LHCN-M2 (cell line): ENCODE results near the gene FKTN. TPM values are rescaled to one million over a fixed set of nuclear protein-coding genes. Genes with fewer than 3 reads are reported as not detected.
"Not testable (repeated sequence)": the region's sequence is repeated elsewhere in the genome, so short reads cannot be mapped to it uniquely, and the experiment has no call there.

Experiments used
- DNase-seq: peaks from one replicate; pipeline ENCODE4 v3.0.0-alpha.2; 2012; ENCODE audit warnings: low read depth
- polyA plus RNA-seq: library from polyadenylated mRNA; unstranded; fragments of >200 nt; gene quantifications from one replicate; pipeline ENCODE4 v1.2.1, GENCODE V29; 2012; ENCODE audit warnings: missing spikeins
- total RNA-seq: library from RNA; depleted of rRNA; stranded (reverse); fragments of >200 nt; gene quantifications from 2 replicates; pipeline ENCODE4 v1.2.3, GENCODE V29; 2014; rRNA removed

Gene FKTN
- total RNA-seq, result 67.2 and 132 TPM in 2 replicates
- 5.5 TPM for polyA plus RNA-seq

DNA sequence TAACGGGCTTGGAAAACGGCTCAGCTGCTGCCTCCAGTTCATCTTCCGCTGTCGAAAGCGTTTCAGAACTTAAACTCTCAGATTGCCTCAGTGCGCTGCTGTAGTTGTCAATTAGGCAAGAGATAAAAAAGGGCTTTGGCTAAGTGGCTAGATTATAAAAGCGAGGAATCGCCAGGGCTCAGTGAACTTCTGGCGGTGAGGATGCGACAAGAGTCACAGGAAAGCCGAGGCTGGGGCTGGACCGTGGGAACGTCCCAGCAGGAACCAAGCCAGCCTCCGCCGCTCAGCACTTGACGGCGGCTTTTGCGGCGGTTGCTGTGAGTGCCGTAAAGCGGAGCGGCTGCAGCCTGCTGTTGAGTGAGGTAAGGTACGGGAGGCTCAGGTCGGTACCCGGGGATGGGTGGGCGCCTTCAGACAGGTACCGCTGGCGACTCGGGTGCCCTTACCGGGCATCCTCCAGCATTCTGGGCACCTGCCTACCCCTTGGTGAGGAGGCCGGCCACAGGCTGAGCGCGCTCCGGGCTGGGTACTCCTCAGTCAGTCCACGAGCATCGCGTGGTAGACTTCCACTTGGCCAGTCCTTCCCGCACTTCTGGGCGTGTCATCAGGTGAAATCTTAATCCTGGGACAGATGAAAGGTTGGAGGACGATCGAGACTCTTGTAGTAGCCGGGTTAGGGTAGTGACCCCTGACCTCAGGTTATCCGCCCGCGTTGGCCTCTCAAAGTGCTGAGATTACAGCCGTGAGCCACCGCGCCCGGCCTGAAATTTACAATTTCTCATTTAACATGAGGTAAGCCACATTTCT, at the start of gene FKTN:
Gene FKTN (plus strand): TSS at position 328 of the 807 bp plus-strand sequence. CDS start 16,902 bp downstream, outside the sequence.
- DNase-seq, result peak; percentile 77

DNA sequence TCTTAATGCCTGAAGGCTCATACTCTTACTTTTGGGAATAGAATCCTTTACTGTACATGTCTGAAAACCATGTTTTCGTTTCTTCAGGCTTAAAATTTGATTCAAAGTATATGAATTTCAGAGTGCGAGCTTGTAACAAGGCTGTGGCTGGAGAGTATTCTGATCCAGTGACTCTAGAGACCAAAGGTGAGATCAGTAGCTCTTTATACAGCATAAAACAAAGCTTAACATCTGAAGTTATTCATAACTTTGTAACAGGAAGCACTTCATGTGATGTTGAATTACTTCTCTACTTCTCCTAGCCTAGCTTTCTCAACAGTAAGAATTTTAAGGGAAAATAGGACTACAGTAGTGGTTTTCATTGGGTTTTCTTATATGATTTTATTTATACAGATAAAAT, 49.4 kb upstream of the FKTN start:
- DNase-seq, result no peak

- DNase-seq, result peak; percentile 82
These were observed 47.9 kb upstream of the FKTN start for GRCh38 chr9:105510024-105510423.

GRCh38 chr9:105511446-105511845, 46.5 kb upstream of the FKTN start:
- DNase-seq, result no peak

- no peak for DNase-seq
These were observed 42.0 kb upstream of the FKTN start for GRCh38 chr9:105515811-105516413.

DNA sequence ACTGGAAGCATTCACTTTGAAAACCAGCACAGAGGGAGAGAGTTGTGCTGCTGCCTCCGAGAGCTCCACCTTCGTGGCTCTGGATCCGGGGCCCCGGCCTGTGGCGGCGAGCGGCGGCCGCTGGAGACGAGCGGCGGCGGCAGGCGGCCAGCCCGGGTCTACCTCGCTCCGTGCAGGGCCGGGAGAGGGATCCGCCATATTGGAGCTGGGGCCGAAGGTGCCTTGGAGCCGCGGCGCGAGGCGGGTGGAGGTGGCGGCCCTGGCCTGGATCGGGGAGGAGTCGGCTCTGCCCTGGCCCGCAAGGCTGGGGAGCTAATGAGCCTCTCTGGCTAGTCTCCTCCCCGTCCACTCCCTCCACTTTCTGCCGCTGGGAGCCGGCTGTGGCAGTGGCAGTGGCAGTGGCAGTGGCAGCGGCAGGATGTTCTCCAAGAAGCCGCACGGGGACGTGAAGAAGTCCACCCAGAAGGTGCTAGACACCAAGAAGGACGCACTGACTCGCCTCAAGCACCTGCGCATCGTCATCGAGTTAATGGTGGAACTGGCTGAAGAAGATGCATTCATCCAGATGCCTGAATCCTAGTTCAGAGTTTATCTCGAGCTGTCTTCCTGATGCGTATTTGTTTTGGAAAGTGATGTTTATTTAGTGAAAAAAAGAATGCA, 38.1 kb upstream of the FKTN start:
- not testable (repeated sequence) for DNase-seq

GRCh38 chr9:105520992-105521391, 36.9 kb upstream of the FKTN start:
- not testable (repeated sequence) for DNase-seq

DNA sequence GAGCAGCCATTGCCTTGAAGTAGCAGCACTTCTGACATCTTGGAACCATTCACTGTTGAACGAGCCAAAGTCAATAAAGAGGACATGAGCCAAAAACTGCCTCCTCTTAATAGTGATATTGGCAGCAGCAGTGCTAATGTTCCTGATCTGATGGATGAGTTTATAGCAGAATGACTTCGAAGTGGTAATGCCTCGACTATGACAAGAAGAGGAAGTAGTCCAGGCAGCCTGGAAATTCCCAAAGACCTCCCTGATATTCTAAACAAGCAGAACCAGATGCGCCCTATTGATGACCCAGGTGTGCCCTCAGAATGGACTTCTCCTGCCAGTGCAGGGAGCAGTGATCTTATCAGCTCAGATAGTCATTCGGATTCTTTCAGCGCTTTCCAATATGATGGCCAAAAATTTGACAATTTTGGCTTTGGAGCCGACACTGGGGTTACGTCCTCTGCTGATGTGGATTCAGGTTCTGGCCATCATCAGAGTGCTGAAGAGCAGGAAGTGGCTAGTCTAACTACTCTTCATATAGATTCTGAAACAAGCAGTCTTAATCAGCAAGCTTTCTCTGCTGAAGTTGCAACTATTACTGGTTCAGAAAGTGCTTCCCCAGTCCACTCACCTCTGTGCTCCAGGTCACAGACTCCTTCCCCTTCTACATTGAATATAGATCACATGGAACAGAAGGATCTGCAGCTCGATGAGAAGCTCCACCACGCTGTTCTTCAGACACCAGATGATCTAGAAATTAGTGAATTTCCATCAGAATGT, 35.1 kb upstream of the FKTN start:
- not testable (repeated sequence) for DNase-seq

GRCh38 chr9:105531530-105531929, 26.4 kb upstream of the FKTN start:
- DNase-seq, result no peak

DNA sequence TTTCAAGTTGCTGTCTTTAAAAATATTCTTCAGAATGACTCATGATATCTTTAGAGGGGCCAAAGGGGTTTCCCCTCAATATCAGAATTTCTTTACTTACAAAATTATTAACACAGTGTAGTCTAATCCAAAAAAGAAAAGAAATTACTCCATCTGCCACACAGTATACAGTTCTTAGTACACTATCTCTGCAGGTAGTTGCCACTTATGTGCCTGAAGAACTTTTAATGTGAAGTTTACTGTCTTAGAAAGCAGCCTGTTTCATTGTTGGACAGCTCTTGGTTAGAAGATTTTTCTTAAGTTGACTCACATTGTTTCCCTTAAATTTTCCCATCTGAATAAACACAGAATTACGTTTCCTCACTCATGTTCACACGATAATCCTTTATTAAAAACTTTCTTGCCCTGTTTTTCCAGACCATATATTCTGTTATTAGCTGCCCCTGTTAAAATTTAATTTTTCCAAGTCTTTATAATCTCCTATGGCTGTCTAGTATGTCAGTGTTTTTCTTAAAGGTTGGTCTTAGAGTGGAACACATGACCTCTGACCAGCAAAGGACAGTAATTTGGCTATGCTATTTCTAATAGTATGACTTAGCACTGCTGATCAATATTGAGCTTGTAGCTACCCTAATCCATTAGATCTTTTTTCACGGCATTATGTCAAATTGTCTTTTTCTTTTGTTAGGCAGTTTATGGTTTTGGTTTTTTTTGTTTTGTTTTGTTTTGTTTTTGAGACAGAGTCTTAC, 21.8 kb upstream of the FKTN start:
- peak; percentile 10 for DNase-seq

- peak; percentile 14 for DNase-seq
These were observed 18.5 kb upstream of the FKTN start for GRCh38 chr9:105539452-105539851.

DNA sequence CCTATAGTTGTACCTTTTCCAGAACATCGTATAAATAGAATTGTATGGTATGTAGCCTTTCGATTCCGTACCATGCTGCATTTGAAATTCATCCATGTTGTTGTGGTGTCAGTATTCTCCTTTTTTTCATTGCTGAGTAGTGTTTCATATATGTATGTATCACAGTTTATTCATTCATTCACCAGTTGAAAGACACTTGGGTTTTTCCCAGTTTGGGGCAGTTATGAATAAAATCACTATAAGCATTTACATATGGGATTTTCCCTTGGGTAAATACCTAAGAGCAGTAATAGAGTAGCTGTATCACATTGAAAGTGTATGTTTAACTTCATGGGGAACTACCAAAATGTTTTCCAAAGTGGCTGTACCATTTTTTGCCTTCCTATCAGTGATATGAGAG, 16.1 kb upstream of the FKTN start:
- no peak for DNase-seq

- no peak for DNase-seq
These were observed 3.9 kb upstream of the FKTN start for GRCh38 chr9:105554042-105554441.

GRCh38 chr9:105572455-105572854, 14.5 kb downstream of the FKTN start:
- DNase-seq, result no peak

GRCh38 chr9:105579952-105580351, 22.0 kb downstream of the FKTN start:
- not testable (repeated sequence) for DNase-seq

DNA sequence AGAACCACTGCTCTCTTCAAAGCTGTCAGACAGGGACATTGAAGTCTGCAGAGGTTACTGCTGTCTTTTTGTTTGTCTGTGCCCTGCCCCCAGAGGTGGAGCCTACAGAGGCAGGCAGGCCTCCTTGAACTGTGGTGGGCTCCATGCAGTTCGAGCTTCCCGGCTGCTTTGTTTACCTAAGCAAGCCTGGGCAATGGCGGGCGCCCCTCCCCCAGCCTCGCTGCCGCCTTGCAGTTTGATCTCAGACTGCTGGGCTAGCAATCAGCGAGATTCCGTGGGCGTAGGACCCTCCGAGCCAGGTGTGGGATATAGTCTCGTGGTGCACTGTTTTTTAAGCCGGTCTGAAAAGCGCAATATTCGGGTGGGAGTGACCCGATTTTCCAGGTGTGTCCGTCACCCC, 23.6 kb downstream of the FKTN start:
- not testable (repeated sequence) for DNase-seq

DNA sequence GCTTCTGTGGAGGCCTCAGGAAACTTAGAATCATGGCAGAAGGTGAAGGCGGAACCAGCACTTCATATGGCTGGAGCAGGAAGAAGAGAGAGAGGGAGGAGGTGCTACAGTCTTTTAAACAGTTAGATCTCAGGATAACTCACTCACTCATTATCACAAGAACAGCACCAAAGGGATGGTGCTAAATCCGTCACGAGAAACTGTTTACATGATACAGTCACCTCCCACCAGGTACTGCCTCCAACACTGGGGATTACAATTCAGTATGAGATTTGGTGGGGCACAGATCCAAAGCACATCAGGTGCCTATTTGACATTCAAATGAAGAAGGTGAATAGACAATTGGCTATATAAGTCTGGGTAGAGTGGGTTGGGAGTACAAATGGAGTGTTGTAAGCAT, 35.2 kb downstream of the FKTN start:
- no peak for DNase-seq

DNA sequence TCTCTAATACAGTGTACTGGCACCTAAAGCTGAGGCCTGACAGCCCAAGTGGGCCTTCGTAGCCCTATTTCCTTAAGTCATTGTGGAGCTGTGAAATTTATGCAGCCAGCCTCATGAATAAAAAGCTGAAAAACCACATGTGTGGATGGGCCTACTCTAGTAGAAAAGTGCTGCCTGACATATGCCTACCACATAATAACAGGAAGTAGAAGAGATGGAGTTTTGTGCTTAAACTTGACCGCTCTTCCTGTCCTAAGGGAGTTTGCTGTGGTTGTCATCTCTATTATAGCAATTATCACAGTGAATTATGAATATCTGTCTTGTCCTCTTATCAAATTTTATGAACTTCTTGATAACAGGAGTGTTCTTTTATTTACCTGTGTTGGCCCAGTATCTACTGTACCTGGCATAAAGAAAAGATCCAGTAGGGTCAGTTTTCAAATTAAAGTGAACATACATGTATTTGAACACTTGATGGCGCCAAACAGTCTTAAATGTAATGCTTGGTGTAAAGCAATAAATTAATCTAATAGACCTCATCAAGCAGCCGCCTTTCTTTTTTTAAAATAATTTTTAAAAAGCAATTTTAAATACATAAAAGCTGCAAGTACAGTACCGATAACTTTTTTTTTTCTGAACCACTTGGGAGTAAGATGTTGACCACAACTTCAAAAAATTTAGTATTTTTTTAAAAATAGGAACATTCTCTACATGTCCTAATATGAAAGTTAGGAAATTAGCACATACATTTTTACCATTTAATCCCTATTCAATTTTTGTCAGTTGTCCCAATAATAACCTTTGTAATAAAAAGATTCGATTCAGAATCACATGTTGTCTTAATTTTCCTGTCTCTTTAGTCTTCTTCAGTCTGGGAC, 51.0 kb downstream of the FKTN start:
- DNase-seq, result peak; percentile 44

DNA sequence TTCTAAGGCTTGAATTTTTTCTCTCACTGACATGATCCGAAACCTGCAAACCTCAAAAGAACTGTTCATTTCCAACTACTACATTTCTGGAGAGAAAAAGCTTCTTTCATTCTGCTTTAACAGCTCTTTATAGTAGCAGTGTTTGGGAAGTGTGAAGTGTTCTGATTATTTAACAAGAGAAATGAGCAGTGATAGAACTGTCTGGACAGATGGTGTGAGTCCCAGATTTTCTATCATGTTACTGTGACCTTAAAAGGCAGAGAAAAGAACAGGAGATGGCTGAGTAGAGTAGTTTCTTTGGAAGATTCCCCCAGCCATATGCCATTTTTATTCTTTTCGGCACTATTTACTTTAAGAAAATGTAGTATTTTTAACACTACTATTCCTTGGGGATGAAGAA, 63.1 kb downstream of the FKTN start:
- DNase-seq, result no peak

- DNase-seq, result no peak
These were observed 67.2 kb downstream of the FKTN start for GRCh38 chr9:105625088-105625487.
